Loucy (cell line): ENCODE data around the gene NUF2.

Experiments used
- EZH2phosphoT487 ChIP-seq: fragments of 200-600 bp; IDR thresholded peaks from 2 replicates; pipeline ENCODE4 v1.6.1; 2018; ENCODE audit warnings: antibody characterized with exemption, mild to moderate bottlenecking, moderate library complexity, borderline replicate concordance
- TF ChIP-seq, protein P1 (sequence below): fragments of 200-600 bp; sonication (generic); conservative IDR thresholded peaks from 2 replicates; pipeline ENCODE4 v1.5.1; 2014; ENCODE audit warnings: mild to moderate bottlenecking, antibody characterized with exemption, low read length

DNA sequence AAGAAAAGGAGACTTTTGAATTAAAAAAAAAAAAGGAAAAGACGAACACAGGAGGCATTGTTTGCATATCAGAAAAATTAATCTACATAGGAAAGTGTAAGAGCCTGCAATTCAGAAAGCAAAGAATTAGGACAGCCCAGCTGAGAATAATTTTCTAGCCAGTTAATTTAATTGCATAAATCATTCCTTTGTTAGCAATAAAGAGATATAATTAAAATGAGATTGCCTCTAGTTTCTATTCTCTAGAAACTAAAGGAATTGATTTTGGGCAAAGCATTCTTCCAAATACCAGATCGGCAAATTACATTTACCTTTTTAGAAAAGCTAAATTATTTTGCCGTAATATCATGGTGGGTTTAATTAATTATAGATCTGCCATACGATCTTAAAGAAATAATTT is 46.0 kb downstream of the NUF2 start:
- TF ChIP-seq, protein P1, sequence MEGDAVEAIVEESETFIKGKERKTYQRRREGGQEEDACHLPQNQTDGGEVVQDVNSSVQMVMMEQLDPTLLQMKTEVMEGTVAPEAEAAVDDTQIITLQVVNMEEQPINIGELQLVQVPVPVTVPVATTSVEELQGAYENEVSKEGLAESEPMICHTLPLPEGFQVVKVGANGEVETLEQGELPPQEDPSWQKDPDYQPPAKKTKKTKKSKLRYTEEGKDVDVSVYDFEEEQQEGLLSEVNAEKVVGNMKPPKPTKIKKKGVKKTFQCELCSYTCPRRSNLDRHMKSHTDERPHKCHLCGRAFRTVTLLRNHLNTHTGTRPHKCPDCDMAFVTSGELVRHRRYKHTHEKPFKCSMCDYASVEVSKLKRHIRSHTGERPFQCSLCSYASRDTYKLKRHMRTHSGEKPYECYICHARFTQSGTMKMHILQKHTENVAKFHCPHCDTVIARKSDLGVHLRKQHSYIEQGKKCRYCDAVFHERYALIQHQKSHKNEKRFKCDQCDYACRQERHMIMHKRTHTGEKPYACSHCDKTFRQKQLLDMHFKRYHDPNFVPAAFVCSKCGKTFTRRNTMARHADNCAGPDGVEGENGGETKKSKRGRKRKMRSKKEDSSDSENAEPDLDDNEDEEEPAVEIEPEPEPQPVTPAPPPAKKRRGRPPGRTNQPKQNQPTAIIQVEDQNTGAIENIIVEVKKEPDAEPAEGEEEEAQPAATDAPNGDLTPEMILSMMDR = no peak
- no peak for TF ChIP-seq EZH2phosphoT487
